Stimulated activated naive CD8-positive, alpha-beta T cell treated with anti-CD3 and anti-CD28 coated beads, Interleukin-15, Interleukin-2, amounts not matched to agents 100 ng/mL and 50 ng/mL, for 24 hours (primary cell): ENCODE data around the gene SMIM44.
"Not testable (repeated sequence)": the region's sequence is repeated elsewhere in the genome, so short reads cannot be mapped to it uniquely, and the experiment has no call there.

Experiments
- H3K27ac Mint-ChIP-seq: one replicate; pipeline ENCODE4 v1.8.0; 2021; ENCODE audit warnings: mild to moderate bottlenecking, mixed read lengths
- H3K27me3 Mint-ChIP-seq: one replicate; pipeline ENCODE4 v1.8.0; 2021; ENCODE audit warnings: mixed read lengths
- H3K36me3 Mint-ChIP-seq: one replicate; pipeline ENCODE4 v1.8.0; 2021; ENCODE audit warnings: low read depth, mixed read lengths
- H3K4me1 Mint-ChIP-seq: one replicate; pipeline ENCODE4 v1.8.0; 2021; ENCODE audit warnings: low read depth, mixed read lengths
- H3K4me3 Mint-ChIP-seq: one replicate; pipeline ENCODE4 v1.8.0; 2021; ENCODE audit warnings: mild to moderate bottlenecking, mixed read lengths
- H3K9me3 Mint-ChIP-seq: one replicate; pipeline ENCODE4 v1.8.0; 2021; ENCODE audit warnings: mixed read lengths

SMIM44 gene

DNA sequence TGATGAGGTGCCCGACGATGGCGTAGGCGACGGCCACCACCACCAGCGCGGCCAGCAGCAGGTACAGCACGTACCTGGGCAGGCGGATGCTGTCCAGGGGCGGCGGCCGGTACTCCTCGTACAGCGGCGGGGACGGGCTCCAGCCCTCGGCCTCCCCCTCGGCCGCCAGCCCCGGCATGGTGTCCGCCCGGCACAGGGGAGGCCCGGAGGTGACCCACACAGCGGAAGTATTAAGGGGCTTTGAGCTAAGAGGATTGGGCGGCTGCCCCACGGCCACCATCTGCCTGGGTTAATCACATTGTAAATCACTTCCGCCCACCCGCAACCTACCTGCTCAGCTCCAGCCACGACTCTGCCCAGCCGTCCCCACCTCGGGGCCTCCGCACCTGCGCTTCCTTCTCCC is at the start of gene SMIM44:
TSS of gene SMIM44 (minus strand) at position 216 of the 403 bp plus-strand sequence. CDS start at position 178, 38 bp downstream.
- peaks cover 7% of the 10 kb centered on the region for H3K4me1 Mint-ChIP-seq
- no peaks in the 10 kb centered on the region for H3K27me3 Mint-ChIP-seq
- no peaks in the 10 kb centered on the region for H3K9me3 Mint-ChIP-seq
- no peak within 1 kb of the TSS for H3K27ac Mint-ChIP-seq
- H3K36me3 Mint-ChIP-seq, result peaks cover 5% of the 10 kb centered on the region
- no peak within 1 kb of the TSS for H3K4me3 Mint-ChIP-seq

DNA sequence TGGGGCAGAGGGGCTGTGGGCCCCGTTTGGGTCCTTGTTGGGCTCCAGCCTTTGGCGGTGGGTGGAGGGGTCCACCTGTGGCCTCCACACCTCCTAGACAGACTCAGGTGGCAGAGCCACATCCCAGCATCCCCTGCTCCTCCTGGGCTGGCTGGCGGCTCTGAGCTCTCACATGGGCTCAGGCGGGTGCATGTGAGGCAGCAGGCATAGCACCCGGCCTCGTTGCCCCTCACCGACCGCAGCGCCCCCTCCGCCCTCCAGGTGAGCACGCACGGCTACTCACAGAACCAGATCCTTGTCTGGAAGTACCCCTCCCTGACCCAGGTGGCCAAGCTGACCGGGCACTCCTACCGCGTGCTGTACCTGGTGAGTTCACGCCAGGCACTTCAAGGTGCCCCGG is 49.8 kb upstream of the SMIM44 start:
- Mint-ChIP-seq H3K9me3 (no peaks in the 10 kb centered on the region), H3K36me3 (peaks cover 19% of the 10 kb centered on the region), H3K4me3 (no peak overlapping the region), H3K27me3 (no peaks in the 10 kb centered on the region), H3K27ac (no peak overlapping the region), H3K4me1 (no peaks in the 10 kb centered on the region)

DNA sequence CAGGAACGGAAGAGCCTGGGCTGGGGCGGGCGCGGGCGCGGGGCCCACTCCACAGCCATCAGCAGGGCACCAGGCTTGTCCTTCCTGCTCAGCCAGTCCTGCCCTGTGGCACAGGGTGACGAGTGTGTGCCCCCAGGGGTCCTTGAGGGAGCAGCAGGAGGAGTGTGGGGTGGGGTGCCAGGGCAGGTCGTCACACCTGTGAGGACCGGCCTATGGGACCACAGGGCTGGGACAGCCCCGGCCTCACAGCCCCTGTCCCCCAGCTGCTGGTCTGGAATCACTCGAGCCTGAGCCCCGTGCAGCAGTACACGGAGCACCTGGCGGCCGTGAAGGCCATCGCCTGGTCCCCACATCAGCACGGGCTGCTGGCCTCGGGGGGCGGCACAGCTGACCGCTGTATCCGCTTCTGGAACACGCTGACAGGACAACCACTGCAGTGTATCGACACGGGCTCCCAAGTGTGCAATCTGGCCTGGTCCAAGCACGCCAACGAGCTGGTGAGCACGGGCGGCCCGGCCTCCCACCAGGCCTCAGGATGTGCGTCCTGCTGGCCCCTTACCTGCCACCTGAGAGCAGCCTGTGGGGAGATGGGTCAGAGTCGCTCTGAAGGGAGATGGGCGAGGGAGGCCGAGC is 49.0 kb upstream of the SMIM44 start:
- Mint-ChIP-seq H3K4me3 (no peak overlapping the region), H3K36me3 (peaks cover 19% of the 10 kb centered on the region), H3K27ac (no peak overlapping the region), H3K4me1 (no peaks in the 10 kb centered on the region), H3K27me3 (no peaks in the 10 kb centered on the region), H3K9me3 (no peaks in the 10 kb centered on the region)

DNA sequence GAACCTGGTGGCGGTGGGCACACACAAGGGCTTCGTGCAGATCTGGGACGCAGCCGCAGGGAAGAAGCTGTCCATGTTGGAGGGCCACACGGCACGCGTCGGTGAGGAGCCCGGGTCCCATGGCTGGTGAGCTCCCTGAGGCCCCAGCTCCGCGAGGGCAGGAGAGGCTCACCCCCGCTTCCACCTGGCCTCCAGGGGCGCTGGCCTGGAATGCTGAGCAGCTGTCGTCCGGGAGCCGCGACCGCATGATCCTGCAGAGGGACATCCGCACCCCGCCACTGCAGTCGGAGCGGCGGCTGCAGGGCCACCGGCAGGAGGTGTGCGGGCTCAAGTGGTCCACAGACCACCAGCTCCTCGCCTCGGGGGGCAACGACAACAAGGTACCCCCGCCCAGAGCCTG is 48.5 kb upstream of the SMIM44 start:
- no peaks in the 10 kb centered on the region for H3K4me1 Mint-ChIP-seq
- peaks cover 19% of the 10 kb centered on the region for H3K36me3 Mint-ChIP-seq
- no peaks in the 10 kb centered on the region for H3K27me3 Mint-ChIP-seq
- H3K9me3 Mint-ChIP-seq, result no peaks in the 10 kb centered on the region
- no peak overlapping the region for H3K27ac Mint-ChIP-seq
- H3K4me3 Mint-ChIP-seq, result no peak overlapping the region

DNA sequence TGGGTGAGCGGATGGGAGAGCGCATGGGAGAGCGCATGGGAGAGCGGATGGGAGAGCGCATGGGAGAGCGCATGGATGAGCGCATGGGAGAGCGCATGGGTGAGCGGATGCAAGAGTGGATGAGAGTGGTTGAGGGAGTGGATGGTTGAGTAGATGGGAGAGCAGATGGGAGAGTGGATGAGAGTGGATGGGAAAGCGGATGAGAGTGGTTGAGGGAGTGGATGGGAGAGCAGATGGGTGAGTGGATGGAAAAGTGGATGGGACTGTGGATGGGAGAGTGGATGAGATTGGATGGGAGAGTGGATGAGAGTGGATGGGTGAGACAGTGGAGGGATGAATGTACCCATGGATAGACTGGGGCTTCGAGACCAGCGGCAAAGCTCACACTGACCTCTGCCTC is 47.1 kb upstream of the SMIM44 start:
- Mint-ChIP-seq H3K27ac (no peak overlapping the region), H3K27me3 (no peaks in the 10 kb centered on the region), H3K36me3 (peaks cover 15% of the 10 kb centered on the region), H3K4me1 (no peaks in the 10 kb centered on the region), H3K9me3 (no peaks in the 10 kb centered on the region), H3K4me3 (no peak overlapping the region)

DNA sequence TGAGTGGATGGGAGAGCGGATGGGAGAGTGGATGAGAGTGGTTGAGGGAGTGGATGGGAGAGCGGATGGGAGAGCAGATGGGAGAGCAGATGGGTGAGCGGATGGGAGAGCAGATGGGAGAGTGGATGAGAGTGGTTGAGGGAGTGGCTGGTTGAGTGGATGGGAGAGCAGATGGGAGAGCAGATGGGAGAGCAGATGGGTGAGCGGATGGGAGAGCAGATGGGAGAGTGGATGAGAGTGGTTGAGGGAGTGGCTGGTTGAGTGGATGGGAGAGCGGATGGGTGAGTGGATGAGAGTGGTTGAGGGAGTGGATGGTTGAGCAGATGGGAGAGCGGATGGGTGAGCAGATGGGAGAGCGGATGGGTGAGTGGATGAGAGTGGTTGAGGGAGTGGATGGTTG is 46.1 kb upstream of the SMIM44 start:
- not testable (repeated sequence) for H3K27ac Mint-ChIP-seq, H3K36me3 Mint-ChIP-seq, H3K27me3 Mint-ChIP-seq, H3K9me3 Mint-ChIP-seq, H3K4me3 Mint-ChIP-seq, H3K4me1 Mint-ChIP-seq

- Mint-ChIP-seq H3K4me3 (no peak overlapping the region), H3K4me1 (no peaks in the 10 kb centered on the region), H3K27ac (no peak overlapping the region), H3K27me3 (no peaks in the 10 kb centered on the region), H3K9me3 (no peaks in the 10 kb centered on the region), H3K36me3 (peaks cover 4% of the 10 kb centered on the region)
These were observed 45.4 kb upstream of the SMIM44 start for GRCh38 chr19:3528539-3529211.

- H3K27me3 Mint-ChIP-seq, result no peaks in the 10 kb centered on the region
- H3K36me3 Mint-ChIP-seq, result no peaks in the 10 kb centered on the region
- H3K4me1 Mint-ChIP-seq, result no peaks in the 10 kb centered on the region
- H3K9me3 Mint-ChIP-seq, result no peaks in the 10 kb centered on the region
- H3K27ac Mint-ChIP-seq, result no peak overlapping the region
- H3K4me3 Mint-ChIP-seq, result no peak overlapping the region
These were observed 44.8 kb upstream of the SMIM44 start for GRCh38 chr19:3528080-3528479.

- Mint-ChIP-seq H3K9me3 (no peaks in the 10 kb centered on the region), H3K4me3 (no peak overlapping the region), H3K27me3 (no peaks in the 10 kb centered on the region), H3K36me3 (no peaks in the 10 kb centered on the region), H3K27ac (no peak overlapping the region), H3K4me1 (no peaks in the 10 kb centered on the region)
These were observed 44.1 kb upstream of the SMIM44 start for GRCh38 chr19:3527238-3527910.

- no peaks in the 10 kb centered on the region for H3K27me3 Mint-ChIP-seq
- no peaks in the 10 kb centered on the region for H3K9me3 Mint-ChIP-seq
- no peak overlapping the region for H3K4me3 Mint-ChIP-seq
- no peak overlapping the region for H3K27ac Mint-ChIP-seq
- no peaks in the 10 kb centered on the region for H3K36me3 Mint-ChIP-seq
- no peaks in the 10 kb centered on the region for H3K4me1 Mint-ChIP-seq
These were observed 43.4 kb upstream of the SMIM44 start for GRCh38 chr19:3526507-3527237.

DNA sequence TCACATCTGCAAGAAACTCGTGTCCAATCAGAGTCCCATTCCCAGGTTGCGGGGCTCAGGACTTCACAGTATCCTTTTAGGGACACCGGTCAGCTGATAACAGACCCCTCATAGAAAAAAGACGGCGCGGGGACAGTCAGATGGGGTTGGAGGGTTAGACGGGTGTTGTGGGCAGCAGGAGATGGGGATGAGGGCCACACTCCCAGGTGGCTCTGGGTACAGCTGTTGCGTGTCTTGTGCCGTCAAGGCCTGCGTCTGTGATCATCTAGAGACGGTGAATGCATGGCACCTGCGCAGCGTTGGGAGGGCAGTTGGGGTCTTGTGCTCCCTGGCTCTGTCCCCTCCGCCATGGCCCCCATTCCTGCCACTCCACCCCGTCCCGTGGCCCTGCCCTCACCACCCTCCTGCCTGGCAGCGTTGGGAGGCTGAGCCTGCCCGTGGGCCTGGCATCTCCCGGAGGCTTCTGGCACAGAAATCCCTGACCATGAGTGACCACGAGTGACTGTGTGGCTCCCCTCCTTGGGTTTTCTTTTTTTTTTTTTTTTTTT is 41.7 kb upstream of the SMIM44 start:
- Mint-ChIP-seq H3K27ac (no peak overlapping the region), H3K9me3 (no peaks in the 10 kb centered on the region), H3K4me1 (peaks cover 5% of the 10 kb centered on the region), H3K4me3 (no peak overlapping the region), H3K27me3 (no peaks in the 10 kb centered on the region), H3K36me3 (peaks cover 6% of the 10 kb centered on the region)

DNA sequence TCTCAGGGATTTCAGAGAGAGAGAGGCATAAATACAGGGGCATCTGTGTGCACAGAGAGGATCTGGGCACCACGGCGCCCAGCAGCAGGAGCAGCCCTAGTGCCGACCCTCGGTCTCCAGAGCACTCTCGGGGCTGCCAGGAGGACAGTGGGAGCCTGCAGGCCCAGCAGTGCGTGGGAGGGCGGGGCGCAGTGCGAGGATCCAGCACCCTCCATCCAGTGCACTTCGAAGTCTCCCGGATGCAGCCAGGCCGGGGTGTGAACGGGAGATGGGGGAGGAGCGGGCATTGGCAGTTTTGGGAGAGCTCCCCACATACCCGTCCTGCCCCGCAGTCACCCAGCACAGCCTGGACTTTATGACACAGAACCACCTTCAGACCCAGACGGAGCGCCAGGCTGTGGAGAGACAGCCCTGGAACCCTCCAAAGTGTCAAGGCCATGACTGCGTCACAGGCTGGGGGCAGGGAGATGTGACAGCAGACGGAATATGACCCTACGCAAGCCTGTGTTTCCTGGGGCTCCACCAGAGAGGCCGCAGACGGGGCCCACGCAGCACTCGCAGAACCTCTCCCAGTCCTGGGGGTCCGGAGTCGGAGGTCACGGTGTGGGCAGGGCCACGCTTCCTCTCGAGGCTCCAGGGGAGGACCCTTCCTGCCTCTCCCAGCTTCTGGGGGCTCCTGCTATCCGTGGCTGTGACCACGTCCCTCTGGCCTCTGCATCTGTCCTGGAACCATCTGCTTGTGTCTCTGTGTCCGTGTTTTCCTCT is 41.0 kb upstream of the SMIM44 start:
- peaks cover 5% of the 10 kb centered on the region for H3K4me1 Mint-ChIP-seq
- H3K27ac Mint-ChIP-seq, result no peak overlapping the region
- H3K9me3 Mint-ChIP-seq, result no peaks in the 10 kb centered on the region
- H3K36me3 Mint-ChIP-seq, result peaks cover 6% of the 10 kb centered on the region
- no peaks in the 10 kb centered on the region for H3K27me3 Mint-ChIP-seq
- no peak overlapping the region for H3K4me3 Mint-ChIP-seq

- Mint-ChIP-seq H3K4me1 (peaks cover 9% of the 10 kb centered on the region), H3K9me3 (no peaks in the 10 kb centered on the region), H3K4me3 (no peak overlapping the region)
These were observed 40.3 kb upstream of the SMIM44 start for GRCh38 chr19:3523361-3524077.

More at GRCh38 chr19:3523361-3524077, 40.3 kb upstream of the SMIM44 start:
- Mint-ChIP-seq H3K36me3 (peaks cover 6% of the 10 kb centered on the region), H3K27ac (no peak overlapping the region), H3K27me3 (no peaks in the 10 kb centered on the region)
